HCT116 (cell line): ENCODE data around the gene MEGF10.

Source experiments
- CEBPB ChIP-seq: IDR thresholded peaks from 2 replicates; pipeline ENCODE4 v1.6.1; 2012; ENCODE audit warnings: low read depth
- CTCF ChIP-seq, 3 experiments: fragments of 200-600 bp in 1 of 3; sonication (generic) in 1 of 3; IDR thresholded peaks in 2 of 3; conservative IDR thresholded peaks in 1 of 3; 2 replicates each; pipeline ENCODE4 v1.5.1; 2012 to 2017; ENCODE audit warnings: low read depth in 2 of 3, low read length in 2 of 3, antibody characterized with exemption in 1 of 3, borderline replicate concordance in 1 of 3, control low read depth in 1 of 3, mild to moderate bottlenecking in 1 of 3, mixed read lengths in 1 of 3, mixed run types in 1 of 3, moderate library complexity in 1 of 3; ENCODE audit not compliant: insufficient read depth in 1 of 3
- EZH2 ChIP-seq: fragments of 200-600 bp; sonication (generic); IDR thresholded peaks from 2 replicates; pipeline ENCODE4 v1.6.1; 2017; ENCODE audit warnings: antibody characterized with exemption, mixed run types
- EZH2phosphoT487 ChIP-seq: fragments of 200-600 bp; IDR thresholded peaks from 2 replicates; pipeline ENCODE4 v1.6.1; 2018; ENCODE audit warnings: antibody characterized with exemption, borderline replicate concordance
- FOSL1 ChIP-seq: IDR thresholded peaks from 2 replicates; pipeline ENCODE4 v1.6.1; 2012; ENCODE audit warnings: low read depth
- JUND ChIP-seq: IDR thresholded peaks from 2 replicates; pipeline ENCODE4 v1.6.1; 2012
- MAX ChIP-seq: IDR thresholded peaks from 2 replicates; pipeline ENCODE4 v1.6.1; 2012
- POLR2A ChIP-seq: IDR thresholded peaks from 2 replicates; pipeline ENCODE4 v1.7.0; 2011; ENCODE audit warnings: borderline replicate concordance; ENCODE audit not compliant: insufficient read depth, insufficient read length; ENCODE audit errors: extremely low read depth
- SIN3A ChIP-seq: IDR thresholded peaks from 2 replicates; pipeline ENCODE4 v1.6.1; 2012; ENCODE audit warnings: low read depth
- SRF ChIP-seq: IDR thresholded peaks from 2 replicates; pipeline ENCODE4 v1.6.1; 2012; ENCODE audit warnings: low read depth
- ZBTB33 ChIP-seq: IDR thresholded peaks from 2 replicates; pipeline ENCODE4 v1.6.1; 2011; ENCODE audit warnings: mild to moderate bottlenecking, low read length, moderate library complexity; ENCODE audit not compliant: insufficient replicate concordance; ENCODE audit errors: extremely low read depth
- ZFX ChIP-seq: fragments of 450-650 bp; IDR thresholded peaks from 2 replicates; pipeline ENCODE4 v1.6.1; 2017
- ZNF274 ChIP-seq: fragments of 200-500 bp; sonication (Bioruptor generic); IDR thresholded peaks from 2 replicates; pipeline ENCODE4 v1.6.1; 2014; ENCODE audit warnings: mild to moderate bottlenecking, low read depth, low read length, inconsistent platforms

GRCh38 chr5:127290946-127291693 lies 524 bp downstream of the MEGF10 start:
- TF ChIP-seq CTCF (IDR thresholded peaks at IDR 0.05 in 2 of 3, conservative IDR thresholded peaks at IDR 0.05 in 1 of 3; ENCODE audit: borderline replicate concordance in 1 of 3, insufficient read depth in 1 of 3, low read depth in 2 of 3, low read length in 2 of 3), result no peak
- TF ChIP-seq EZH2phosphoT487, result no peak
- no peak for TF ChIP-seq EZH2
- no peak for TF ChIP-seq JUND
- no peak for TF ChIP-seq ZNF274
- no peak for TF ChIP-seq CEBPB
- TF ChIP-seq POLR2A, result no peak
- TF ChIP-seq ZBTB33, result no peak
- no peak for TF ChIP-seq FOSL1
- no peak for TF ChIP-seq SIN3A
- no peak for TF ChIP-seq ZFX
- no peak for TF ChIP-seq SRF
- no peak for TF ChIP-seq MAX
